ENCODE data around the gene ARMC2. TPM values are rescaled to one million over a fixed set of nuclear protein-coding genes. Genes with fewer than 3 reads are reported as not detected.

The ARMC2 gene
- total and polyA plus RNA-seq, 2 experiments from 2014 or later = 0.97 to 4.4 TPM

DNA sequence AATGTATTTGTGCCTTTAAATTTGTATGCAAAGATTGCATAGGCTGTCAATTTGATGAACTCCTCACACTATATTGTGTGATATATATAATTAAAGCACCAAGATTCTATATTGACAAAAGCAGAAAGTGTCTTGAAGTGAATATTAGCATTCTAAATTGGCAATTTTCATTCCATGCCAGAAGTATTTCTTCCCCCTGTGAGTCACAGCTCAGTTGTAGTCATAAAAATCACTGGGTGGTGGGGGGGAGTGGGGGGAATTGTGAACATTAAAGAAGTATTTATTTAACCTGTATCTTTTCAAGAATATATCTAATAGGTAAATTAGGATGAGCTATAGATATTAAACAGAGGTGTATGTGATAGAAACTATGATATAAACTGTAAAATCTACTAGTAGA lies 3.1 kb upstream of the ARMC2 start:
- no peaks in the 10 kb centered on the region for H3K9me3 ChIP-seq (ENCODE audit: low read depth)
- H3K36me3 ChIP-seq (ENCODE audit: low read depth) = no peaks in the 10 kb centered on the region
- peak; percentile 49 for DNase-seq
- no peaks in the 10 kb centered on the region for H3F3A ChIP-seq (ENCODE audit: insufficient read depth)
- H3K9ac ChIP-seq = no peak overlapping the region
- TF ChIP-seq EZH2 (IDR thresholded peaks at IDR 0.05; ENCODE audit: insufficient read depth, poor library complexity, severe bottlenecking) (no peak), EZH2phosphoT487 (IDR thresholded peaks at IDR 0.05; ENCODE audit: insufficient read depth, low read depth) (no peak)
- 0 out of 2 replicates have a peak, but pooled peaks cover 9% of the 10 kb centered on the region for H3K79me2 ChIP-seq (ENCODE audit: insufficient read depth)
- no peak overlapping the region for H2AFZ ChIP-seq
- H3K27ac ChIP-seq = no peak overlapping the region
- H3K4me3 ChIP-seq = no peak overlapping the region
- H3K9me2 ChIP-seq (ENCODE audit: insufficient read depth) = no peaks in the 10 kb centered on the region
- H3K4me1 ChIP-seq (ENCODE audit: insufficient read depth) = no peaks in the 10 kb centered on the region
- no peak overlapping the region for H3K4me2 ChIP-seq (ENCODE audit: unreplicated experiment)
- in situ Hi-C loops (cut with MboI) = no loop called here
- H4K20me1 ChIP-seq (ENCODE audit: insufficient read depth) = no peaks in the 10 kb centered on the region
- H3K27me3 ChIP-seq (replicated peaks; ENCODE audit: insufficient read depth) = no peaks in the 10 kb centered on the region

DNA sequence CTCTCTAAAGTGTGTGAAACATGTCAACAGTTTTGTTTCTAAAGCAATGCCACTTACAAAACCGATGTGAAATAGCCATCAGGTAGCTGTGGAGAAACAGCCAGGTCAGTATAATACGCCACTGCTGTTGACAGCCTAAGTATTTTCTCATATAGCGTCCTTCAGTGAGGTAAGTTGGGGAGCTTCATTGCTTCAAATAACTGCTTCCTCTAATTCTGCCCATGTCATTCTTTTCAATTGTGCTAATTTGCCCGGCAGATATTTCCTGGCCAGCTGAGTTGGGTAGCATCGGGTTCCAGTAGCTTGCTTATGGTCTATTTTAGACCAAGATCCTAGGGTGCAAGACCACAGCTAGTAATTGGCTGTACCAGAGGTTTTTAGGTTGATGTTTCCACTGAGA lies 2.1 kb upstream of the ARMC2 start:
- no peak overlapping the region for H3K9ac ChIP-seq
- H2AFZ ChIP-seq = no peak overlapping the region
- WGBS, 2 experiments (ENCODE audit: low coverage in 1 of 2, low lambda C conversion rate in 2 of 2, missing lambda C conversion rate in 2 of 2) = 81 to 83% methylated on average over 5 of the region's 5 CpGs
- H3K4me2 ChIP-seq (ENCODE audit: unreplicated experiment) = no peak overlapping the region
- no peak for TF ChIP-seq EZH2phosphoT487 (IDR thresholded peaks at IDR 0.05; ENCODE audit: insufficient read depth, low read depth)
- TF ChIP-seq EZH2 (IDR thresholded peaks at IDR 0.05; ENCODE audit: insufficient read depth, poor library complexity, severe bottlenecking) = no peak
- H3K4me3 ChIP-seq = no peak overlapping the region
- H3K36me3 ChIP-seq (ENCODE audit: low read depth) = no peaks in the 10 kb centered on the region
- no peaks in the 10 kb centered on the region for H3K4me1 ChIP-seq (ENCODE audit: insufficient read depth)
- no peaks in the 10 kb centered on the region for H4K20me1 ChIP-seq (ENCODE audit: insufficient read depth)
- no peaks in the 10 kb centered on the region for H3K9me3 ChIP-seq (ENCODE audit: low read depth)
- 0 out of 2 replicates have a peak, but pooled peaks cover 9% of the 10 kb centered on the region for H3K79me2 ChIP-seq (ENCODE audit: insufficient read depth)
- DNase-seq = no peak
- in situ Hi-C loops (cut with MboI) = no loop called here
- no peaks in the 10 kb centered on the region for H3K9me2 ChIP-seq (ENCODE audit: insufficient read depth)
- no peaks in the 10 kb centered on the region for H3K27me3 ChIP-seq (replicated peaks; ENCODE audit: insufficient read depth)
- no peak overlapping the region for H3K27ac ChIP-seq
- H3F3A ChIP-seq (ENCODE audit: insufficient read depth) = no peaks in the 10 kb centered on the region

DNA sequence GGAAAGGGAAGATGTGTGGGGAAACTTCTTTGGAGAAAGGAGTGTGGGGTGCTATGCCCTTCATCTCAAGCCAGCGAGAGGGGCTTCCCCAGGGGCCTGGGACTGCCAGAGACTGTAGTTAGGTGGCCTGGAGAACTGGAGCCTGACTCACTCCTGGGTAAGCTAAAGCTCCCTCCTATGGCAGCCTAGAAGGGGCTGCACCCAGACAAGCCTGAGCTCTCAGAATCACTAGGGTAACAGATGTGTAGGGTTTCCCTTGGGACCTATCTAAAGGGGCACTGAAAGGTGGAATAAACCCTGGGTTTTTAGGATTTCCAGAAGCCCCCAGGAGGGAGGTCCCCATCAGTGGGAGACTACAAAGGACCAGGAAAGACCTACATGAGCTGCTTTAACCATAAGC lies 1.6 kb upstream of the ARMC2 start:
- no peak overlapping the region for H3K4me3 ChIP-seq
- H3F3A ChIP-seq (ENCODE audit: insufficient read depth) = no peaks in the 10 kb centered on the region
- H3K36me3 ChIP-seq (ENCODE audit: low read depth) = no peaks in the 10 kb centered on the region
- H2AFZ ChIP-seq = no peak overlapping the region
- no peak overlapping the region for H3K4me2 ChIP-seq (ENCODE audit: unreplicated experiment)
- H3K27ac ChIP-seq = no peak overlapping the region
- DNase-seq = no peak
- 100% methylated on average over 1 of the region's 1 CpG for WGBS, 2 experiments (ENCODE audit: low coverage in 1 of 2, low lambda C conversion rate in 2 of 2, missing lambda C conversion rate in 2 of 2)
- H3K27me3 ChIP-seq (replicated peaks; ENCODE audit: insufficient read depth) = no peaks in the 10 kb centered on the region
- H3K9me3 ChIP-seq (ENCODE audit: low read depth) = no peaks in the 10 kb centered on the region
- 0 out of 2 replicates have a peak, but pooled peaks cover 9% of the 10 kb centered on the region for H3K79me2 ChIP-seq (ENCODE audit: insufficient read depth)
- H3K4me1 ChIP-seq (ENCODE audit: insufficient read depth) = no peaks in the 10 kb centered on the region
- no peak overlapping the region for H3K9ac ChIP-seq
- H3K9me2 ChIP-seq (ENCODE audit: insufficient read depth) = no peaks in the 10 kb centered on the region
- TF ChIP-seq EZH2phosphoT487 (IDR thresholded peaks at IDR 0.05; ENCODE audit: insufficient read depth, low read depth) = no peak
- TF ChIP-seq EZH2 (IDR thresholded peaks at IDR 0.05; ENCODE audit: insufficient read depth, poor library complexity, severe bottlenecking) = no peak
- no peaks in the 10 kb centered on the region for H4K20me1 ChIP-seq (ENCODE audit: insufficient read depth)
- in situ Hi-C loops (cut with MboI) = no loop called here

DNA sequence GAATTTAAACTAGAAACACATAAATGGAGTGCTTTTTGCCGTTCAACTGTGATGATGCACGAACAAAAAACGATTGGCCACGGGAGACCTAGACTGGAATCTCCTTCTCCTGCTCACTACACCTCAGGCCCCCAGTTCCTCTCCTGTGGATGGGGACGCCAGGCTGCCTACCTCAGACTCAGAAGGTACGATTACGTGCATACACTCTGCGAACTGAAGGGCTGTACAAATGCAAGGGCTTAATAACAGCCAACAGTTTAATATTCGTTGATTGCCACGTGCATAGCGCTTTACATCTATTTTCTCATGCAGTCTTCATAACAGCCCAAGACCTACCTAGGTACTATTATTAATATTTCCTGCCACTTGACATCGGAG lies 495 bp upstream of the ARMC2 start:
- Histone ChIP-seq H3K79me2 (ENCODE audit: insufficient read depth) (0 out of 2 replicates have a peak, but pooled peaks cover 9% of the 10 kb centered on the region), H3K9me3 (ENCODE audit: low read depth) (no peaks in the 10 kb centered on the region), H3K27ac (peak overlapping the region; percentile 83), H3K36me3 (ENCODE audit: low read depth) (no peaks in the 10 kb centered on the region), H4K20me1 (ENCODE audit: insufficient read depth) (no peaks in the 10 kb centered on the region), H3K4me1 (ENCODE audit: insufficient read depth) (no peaks in the 10 kb centered on the region), H2AFZ (peak overlapping the region; percentile 86), H3K9me2 (ENCODE audit: insufficient read depth) (no peaks in the 10 kb centered on the region), H3F3A (ENCODE audit: insufficient read depth) (no peaks in the 10 kb centered on the region), H3K4me2 (ENCODE audit: unreplicated experiment) (peak overlapping the region; percentile 81), H3K4me3 (peak overlapping the region; percentile 82), H3K27me3 (replicated peaks; ENCODE audit: insufficient read depth) (no peaks in the 10 kb centered on the region), H3K9ac (peak overlapping the region; percentile 89)
- no peak for DNase-seq
- WGBS, 2 experiments (ENCODE audit: low coverage in 1 of 2, low lambda C conversion rate in 2 of 2, missing lambda C conversion rate in 2 of 2) = 46 to 47% methylated on average over 12 of the region's 12 CpGs
- no peak for TF ChIP-seq EZH2phosphoT487 (IDR thresholded peaks at IDR 0.05; ENCODE audit: insufficient read depth, low read depth)
- no peak for TF ChIP-seq EZH2 (IDR thresholded peaks at IDR 0.05; ENCODE audit: insufficient read depth, poor library complexity, severe bottlenecking)
- in situ Hi-C loops (cut with MboI) = no loop called here

All from GM23248 (cell line).